Measurements from ENCODE around the gene SFMBT1. TPM values are rescaled to one million over a fixed set of nuclear protein-coding genes. Genes with fewer than 3 reads are reported as not detected.

The SFMBT1 gene
- total RNA-seq, 1 experiment from 2014 or later: 14.8 TPM

DNA sequence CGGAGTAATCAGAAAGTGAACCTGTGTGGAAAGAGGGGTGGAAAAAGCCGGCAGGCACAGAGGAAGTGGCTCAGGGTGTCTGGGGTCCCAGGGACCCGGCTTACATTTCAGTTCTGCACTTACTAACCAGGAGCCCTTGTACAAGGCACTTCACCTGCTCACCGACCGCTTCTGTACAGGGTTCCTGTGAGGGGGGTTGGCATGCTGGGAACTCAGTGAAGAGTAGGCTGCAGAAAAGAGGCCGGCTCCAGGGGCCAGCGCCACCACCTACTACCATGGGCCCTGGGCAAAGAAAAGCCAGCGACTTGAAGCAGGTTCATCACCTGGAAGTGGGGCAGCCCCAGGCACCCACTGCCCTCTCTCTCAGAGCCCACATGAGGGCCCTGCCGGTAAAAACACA, 154.7 kb downstream of the SFMBT1 start:
- Histone ChIP-seq H2AFZ (ENCODE audit: low read depth, low read length, poor library complexity, severe bottlenecking) (no peak overlapping the region), H3K36me3 (ENCODE audit: control insufficient read depth in 1 of 2, insufficient read depth in 2 of 2, low read length in 2 of 2) (no peaks in the 10 kb centered on the region), H3K4me2 (ENCODE audit: low read length) (no peak overlapping the region), H3K9me2 (ENCODE audit: insufficient read depth) (no peaks in the 10 kb centered on the region), H3K27ac (ENCODE audit: low read depth, low read length) (no peak overlapping the region), H3K4me1 (ENCODE audit: control insufficient read depth in 1 of 2, insufficient read depth in 2 of 2, low read length in 2 of 2) (peaks cover 0 to 9% of the 10 kb centered on the region in 2 experiments; a peak in 1 of 4 replicates), H3K27me3 (ENCODE audit: insufficient read depth, low read length) (no peaks in the 10 kb centered on the region), H3K9ac (ENCODE audit: low read length) (no peak overlapping the region), H4K20me1 (ENCODE audit: insufficient read depth) (no peaks in the 10 kb centered on the region), H3K9me3 (ENCODE audit: control insufficient read depth in 1 of 2, insufficient read depth in 1 of 2, low read depth in 1 of 2, low read length in 2 of 2) (no peaks in the 10 kb centered on the region), H3K4me3 (replicated peaks in 1 of 2; ENCODE audit: low read depth in 1 of 2, low read length in 2 of 2) (no peak overlapping the region), H3K79me2 (ENCODE audit: insufficient read depth, low read length) (peaks cover 23% of the 10 kb centered on the region)
- no peak for TF ChIP-seq ZNF274 (IDR thresholded peaks at IDR 0.05; ENCODE audit: low read depth, low read length)
- TF ChIP-seq, protein P1, sequence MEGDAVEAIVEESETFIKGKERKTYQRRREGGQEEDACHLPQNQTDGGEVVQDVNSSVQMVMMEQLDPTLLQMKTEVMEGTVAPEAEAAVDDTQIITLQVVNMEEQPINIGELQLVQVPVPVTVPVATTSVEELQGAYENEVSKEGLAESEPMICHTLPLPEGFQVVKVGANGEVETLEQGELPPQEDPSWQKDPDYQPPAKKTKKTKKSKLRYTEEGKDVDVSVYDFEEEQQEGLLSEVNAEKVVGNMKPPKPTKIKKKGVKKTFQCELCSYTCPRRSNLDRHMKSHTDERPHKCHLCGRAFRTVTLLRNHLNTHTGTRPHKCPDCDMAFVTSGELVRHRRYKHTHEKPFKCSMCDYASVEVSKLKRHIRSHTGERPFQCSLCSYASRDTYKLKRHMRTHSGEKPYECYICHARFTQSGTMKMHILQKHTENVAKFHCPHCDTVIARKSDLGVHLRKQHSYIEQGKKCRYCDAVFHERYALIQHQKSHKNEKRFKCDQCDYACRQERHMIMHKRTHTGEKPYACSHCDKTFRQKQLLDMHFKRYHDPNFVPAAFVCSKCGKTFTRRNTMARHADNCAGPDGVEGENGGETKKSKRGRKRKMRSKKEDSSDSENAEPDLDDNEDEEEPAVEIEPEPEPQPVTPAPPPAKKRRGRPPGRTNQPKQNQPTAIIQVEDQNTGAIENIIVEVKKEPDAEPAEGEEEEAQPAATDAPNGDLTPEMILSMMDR (IDR thresholded peaks at IDR 0.05 in 2 of 3, conservative IDR thresholded peaks at IDR 0.05 in 1 of 3; ENCODE audit: borderline replicate concordance in 1 of 3, insufficient read depth in 1 of 3, low read depth in 2 of 3, low read length in 2 of 3): no peak
- no peak for TF ChIP-seq ELF1 (IDR thresholded peaks at IDR 0.05; ENCODE audit: borderline replicate concordance, low read depth)
- no peak for TF ChIP-seq YY1 (IDR thresholded peaks at IDR 0.05; ENCODE audit: extremely low read depth, insufficient replicate concordance, low read depth, low read length)
- no peak for TF ChIP-seq FOSL1 (IDR thresholded peaks at IDR 0.05; ENCODE audit: low read depth)
- TF ChIP-seq, protein P2, sequence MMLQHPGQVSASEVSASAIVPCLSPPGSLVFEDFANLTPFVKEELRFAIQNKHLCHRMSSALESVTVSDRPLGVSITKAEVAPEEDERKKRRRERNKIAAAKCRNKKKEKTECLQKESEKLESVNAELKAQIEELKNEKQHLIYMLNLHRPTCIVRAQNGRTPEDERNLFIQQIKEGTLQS (IDR thresholded peaks at IDR 0.05): no peak
- no peak for TF ChIP-seq POLR2AphosphoS5 (IDR thresholded peaks at IDR 0.05; ENCODE audit: low read depth, low read length)
- TF ChIP-seq, protein P3, sequence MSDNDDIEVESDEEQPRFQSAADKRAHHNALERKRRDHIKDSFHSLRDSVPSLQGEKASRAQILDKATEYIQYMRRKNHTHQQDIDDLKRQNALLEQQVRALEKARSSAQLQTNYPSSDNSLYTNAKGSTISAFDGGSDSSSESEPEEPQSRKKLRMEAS (IDR thresholded peaks at IDR 0.05): no peak
- no peak for TF ChIP-seq ZFX (IDR thresholded peaks at IDR 0.05)
- no peak for TF ChIP-seq JUND (IDR thresholded peaks at IDR 0.05)
- TF ChIP-seq POLR2A (IDR thresholded peaks at IDR 0.05; ENCODE audit: borderline replicate concordance, extremely low read depth, insufficient read depth, insufficient read length): no peak
- TF ChIP-seq SIN3A (IDR thresholded peaks at IDR 0.05; ENCODE audit: low read depth): no peak
- TF ChIP-seq EZH2 (IDR thresholded peaks at IDR 0.05): no peak
- TF ChIP-seq CEBPB (IDR thresholded peaks at IDR 0.05; ENCODE audit: low read depth): no peak
- TF ChIP-seq RAD21 (IDR thresholded peaks at IDR 0.05; ENCODE audit: low read depth): no peak
- no peak for DNase-seq (ENCODE audit: low read depth, low spot score)
- POLR2A ChIA-PET: no interaction called here
- CTCF ChIA-PET: no interaction called here
- intact Hi-C loops (cut with micrococcal nuclease): no loop called here
- RAD21 ChIA-PET (ENCODE audit: low non-redundant PET in 1 of 2, low total read pairs in 2 of 2, uncharacterized antibody in 2 of 2, unreplicated experiment in 2 of 2): no interaction called here
- no TSS peak for BruUV-seq (replicated peaks)
- ATAC-seq: no peak
